ENCODE data around the gene MYO18A. TPM values are rescaled to one million over a fixed set of nuclear protein-coding genes. Genes with fewer than 3 reads are reported as not detected.

Gene MYO18A
- total RNA-seq, 4 donors from 2014 or later, result 526 to 1,058 (median 835) TPM

- intact Hi-C loops (cut with DNase I; ENCODE audit: low total_unique reads) (no loop called here), in situ Hi-C loops (cut with MboI; ENCODE audit: low sequenced_read_pairs in 4 of 4) (loop anchor here in 1 of 4 donors (25.0 kb wide), 1 partner anchor 124 kb away; the partner anchor contains the start of gene NUFIP2)
- Histone ChIP-seq H3K27me3 (no peaks in the 10 kb centered on the region), H3K4me1 (peaks cover 4 to 7% of the 10 kb centered on the region in 2 donors), H3K4me3 (no peak overlapping the region), H3K36me3 (peaks cover 0 to 12% of the 10 kb centered on the region in 2 donors), H3K9me3 (no peaks in the 10 kb centered on the region), H3K27ac (no peak overlapping the region)
- DNase-seq, result no peak
- TF ChIP-seq POLR2A (IDR thresholded peaks at IDR 0.05) (no peak), CTCF (IDR thresholded peaks at IDR 0.05 in 4 of 5, conservative IDR thresholded peaks at IDR 0.05 in 1 of 5) (no peak)
- ATAC-seq, result no peak
Measured at GRCh38 chr17:29162909-29163341, 17.3 kb downstream of the MYO18A start.

GRCh38 chr17:29162082-29162908, 17.9 kb downstream of the MYO18A start:
- TF ChIP-seq CTCF (IDR thresholded peaks at IDR 0.05 in 4 of 5, conservative IDR thresholded peaks at IDR 0.05 in 1 of 5), result no peak
- TF ChIP-seq POLR2A (IDR thresholded peaks at IDR 0.05), result no peak
- H3K36me3 ChIP-seq, result peaks cover 0 to 12% of the 10 kb centered on the region in 2 donors
- no peak for ATAC-seq
- no peaks in the 10 kb centered on the region for H3K27me3 ChIP-seq
- H3K4me3 ChIP-seq, result no peak overlapping the region
- in situ Hi-C loops (cut with MboI; ENCODE audit: low sequenced_read_pairs in 4 of 4) (loop anchor here in 1 of 4 donors (25.0 kb wide), 1 partner anchor 125 kb away; the partner anchor contains the start of gene NUFIP2), intact Hi-C loops (cut with DNase I; ENCODE audit: low total_unique reads) (no loop called here)
- DNase-seq, result no peak
- no peaks in the 10 kb centered on the region for H3K9me3 ChIP-seq
- peaks cover 4 to 5% of the 10 kb centered on the region in 2 donors for H3K4me1 ChIP-seq
- H3K27ac ChIP-seq, result no peak overlapping the region

- no peaks in the 10 kb centered on the region for H3K9me3 ChIP-seq
- intact Hi-C loops (cut with DNase I; ENCODE audit: low total_unique reads) (no loop called here), in situ Hi-C loops (cut with MboI; ENCODE audit: low sequenced_read_pairs in 4 of 4) (loop anchor here in 1 of 4 donors (25.0 kb wide), 1 partner anchor 127 kb away; the partner anchor contains the start of gene NUFIP2)
- ATAC-seq (no peak), DNase-seq (no peak)
- no peak overlapping the region for H3K27ac ChIP-seq
- H3K4me3 ChIP-seq, result no peak overlapping the region
- no peaks in the 10 kb centered on the region for H3K36me3 ChIP-seq
- H3K27me3 ChIP-seq, result no peaks in the 10 kb centered on the region
- peaks cover 14 to 23% of the 10 kb centered on the region in 2 donors for H3K4me1 ChIP-seq
- no peak for TF ChIP-seq CTCF (IDR thresholded peaks at IDR 0.05 in 4 of 5, conservative IDR thresholded peaks at IDR 0.05 in 1 of 5)
- no peak for TF ChIP-seq POLR2A (IDR thresholded peaks at IDR 0.05)
Measured at GRCh38 chr17:29160253-29160652, 19.9 kb downstream of the MYO18A start.

- TF ChIP-seq CTCF (IDR thresholded peaks at IDR 0.05 in 4 of 5, conservative IDR thresholded peaks at IDR 0.05 in 1 of 5), result no peak
- no peak for TF ChIP-seq POLR2A (IDR thresholded peaks at IDR 0.05)
- DNase-seq, result no peak
- H3K4me1 ChIP-seq, result peaks cover 23 to 32% of the 10 kb centered on the region in 2 donors
Measured at GRCh38 chr17:29159306-29159860, 20.8 kb downstream of the MYO18A start.

More at GRCh38 chr17:29159306-29159860, 20.8 kb downstream of the MYO18A start:
- no peaks in the 10 kb centered on the region for H3K27me3 ChIP-seq
- H3K36me3 ChIP-seq, result no peaks in the 10 kb centered on the region
- ATAC-seq, result no peak
- no peak overlapping the region for H3K4me3 ChIP-seq
- H3K27ac ChIP-seq, result no peak overlapping the region
- intact Hi-C loops (cut with DNase I; ENCODE audit: low total_unique reads), result no loop called here
- H3K9me3 ChIP-seq, result no peaks in the 10 kb centered on the region
- in situ Hi-C loops (cut with MboI; ENCODE audit: low sequenced_read_pairs in 4 of 4), result loop anchor here in 2 of 4 donors (10.0 to 25.0 kb wide), 2 partner anchors 65 to 128 kb away; partner anchors contain the start of gene NUFIP2 (in 1 of the 2)

Data from gastrocnemius medialis (tissue), 4 donors.